Measurements from ENCODE around the gene ARHGEF2.
"Not testable (repeated sequence)": the region's sequence is repeated elsewhere in the genome, so short reads cannot be mapped to it uniquely, and the experiment has no call there.

Gene ARHGEF2

GRCh38 chr1:155989242-155990004 lies 11.1 kb upstream of the ARHGEF2 start:
- peak; percentile 79 for DNase-seq

- not testable (repeated sequence) for DNase-seq
Measured at GRCh38 chr1:155984903-155985645, 6.7 kb upstream of the ARHGEF2 start.

- no peak for DNase-seq
Measured at GRCh38 chr1:155984341-155984740, 6.0 kb upstream of the ARHGEF2 start.

- no peak for DNase-seq
Measured at GRCh38 chr1:155983191-155984024, 5.1 kb upstream of the ARHGEF2 start.

- DNase-seq, result no peak
Measured at GRCh38 chr1:155982106-155982505, 3.8 kb upstream of the ARHGEF2 start.

- no peak for DNase-seq
Measured at GRCh38 chr1:155981266-155982088, 3.1 kb upstream of the ARHGEF2 start.

DNA sequence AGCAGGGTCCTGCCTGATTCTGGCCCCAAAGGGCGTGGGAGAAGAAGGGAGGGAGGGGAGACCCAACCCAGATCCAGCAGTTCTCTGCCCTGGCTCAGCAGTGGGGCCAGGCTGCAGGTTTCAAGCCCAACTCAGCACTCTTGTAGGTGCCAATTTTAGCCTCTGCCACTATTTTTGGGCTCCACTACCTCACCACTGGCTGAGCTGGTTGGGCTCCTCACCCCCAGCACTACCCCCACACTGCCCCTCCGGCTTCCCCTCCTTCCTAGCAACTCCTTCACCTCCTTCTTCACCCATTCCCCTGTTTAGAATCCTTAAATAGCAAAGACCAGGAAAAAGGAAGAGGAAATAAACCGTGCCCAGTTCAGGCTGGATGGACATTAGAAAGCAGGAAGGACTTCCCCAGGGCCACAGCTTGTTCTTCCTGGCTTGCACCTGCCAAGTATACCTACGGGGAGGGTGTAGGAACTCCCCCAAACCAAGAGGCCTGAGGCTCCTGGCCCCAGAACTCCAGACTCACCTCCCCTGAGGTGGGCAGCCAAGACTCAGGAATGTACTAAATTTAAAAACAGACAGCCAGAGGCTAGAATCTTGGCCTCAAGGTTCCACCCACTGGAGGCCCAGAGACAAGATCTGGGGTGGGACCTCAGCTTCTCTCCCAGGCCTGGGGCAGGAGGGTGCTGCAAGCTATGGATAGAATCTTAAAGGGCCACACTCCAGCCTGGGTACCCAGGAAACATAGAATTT lies 1.4 kb upstream of the ARHGEF2 start:
- peak; percentile 35 for DNase-seq

DNA sequence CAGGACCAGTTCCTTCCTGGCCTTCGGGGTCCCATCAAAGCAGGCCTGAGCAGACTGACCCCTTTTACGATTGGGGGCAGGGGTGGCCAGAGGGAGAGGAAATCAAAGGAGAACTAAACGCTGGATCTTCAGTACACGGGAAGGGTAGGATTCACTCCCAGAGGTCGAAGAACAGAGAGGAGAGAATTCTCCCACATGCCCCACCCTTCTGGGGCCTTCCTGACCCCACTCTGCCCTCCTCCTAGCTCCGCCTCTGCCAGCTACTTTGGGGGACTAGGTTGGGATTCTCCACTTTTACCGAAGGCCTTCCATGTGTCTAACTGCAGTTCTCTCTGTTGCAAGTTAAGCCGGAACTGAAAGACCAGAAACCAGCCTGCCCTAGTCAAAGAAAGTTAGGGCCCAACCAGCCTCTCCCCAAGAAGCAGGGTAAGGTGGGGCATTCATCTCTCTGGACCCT lies 654 bp upstream of the ARHGEF2 start:
- peak; percentile 36 for DNase-seq

DNA sequence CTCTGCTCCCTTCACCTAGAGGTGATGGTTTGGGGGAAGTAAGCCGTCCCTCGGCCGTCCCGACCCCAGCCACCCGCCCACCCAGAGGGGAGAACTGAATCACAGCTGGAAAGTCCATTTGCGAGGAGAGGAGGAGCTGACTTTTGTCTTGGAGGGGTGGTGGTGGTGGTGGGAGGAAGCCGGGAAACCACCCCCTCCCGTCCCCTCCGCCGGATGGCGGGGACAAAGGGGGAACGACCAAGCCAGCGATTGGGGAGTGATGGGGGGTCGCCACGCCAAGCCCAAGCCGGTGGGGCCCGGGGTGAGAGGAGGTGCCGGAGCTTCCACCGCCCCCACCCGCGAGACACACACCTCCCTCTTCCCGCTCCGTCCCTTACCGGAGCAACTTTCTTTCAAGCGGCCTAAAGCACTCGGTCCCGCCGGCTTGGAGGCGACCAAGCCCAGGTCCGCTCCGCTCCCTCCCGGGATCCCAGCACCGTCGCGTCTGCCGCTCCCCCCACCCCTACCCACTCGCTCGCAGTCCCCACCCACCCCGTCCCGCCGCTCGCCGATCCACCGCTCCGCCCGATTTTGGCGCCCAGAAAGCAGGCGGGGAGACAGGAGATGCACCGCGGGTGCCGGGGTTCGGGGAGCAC lies 540 bp downstream of the ARHGEF2 start:
- DNase-seq, result peak; percentile 83

- peak; percentile 36 for DNase-seq
Measured at GRCh38 chr1:155976913-155977689, 1.2 kb downstream of the ARHGEF2 start.

- peak; percentile 71 for DNase-seq
Measured at GRCh38 chr1:155976062-155976912, 2.1 kb downstream of the ARHGEF2 start.

GRCh38 chr1:155975375-155976061 lies 2.8 kb downstream of the ARHGEF2 start:
- DNase-seq, result no peak

DNA sequence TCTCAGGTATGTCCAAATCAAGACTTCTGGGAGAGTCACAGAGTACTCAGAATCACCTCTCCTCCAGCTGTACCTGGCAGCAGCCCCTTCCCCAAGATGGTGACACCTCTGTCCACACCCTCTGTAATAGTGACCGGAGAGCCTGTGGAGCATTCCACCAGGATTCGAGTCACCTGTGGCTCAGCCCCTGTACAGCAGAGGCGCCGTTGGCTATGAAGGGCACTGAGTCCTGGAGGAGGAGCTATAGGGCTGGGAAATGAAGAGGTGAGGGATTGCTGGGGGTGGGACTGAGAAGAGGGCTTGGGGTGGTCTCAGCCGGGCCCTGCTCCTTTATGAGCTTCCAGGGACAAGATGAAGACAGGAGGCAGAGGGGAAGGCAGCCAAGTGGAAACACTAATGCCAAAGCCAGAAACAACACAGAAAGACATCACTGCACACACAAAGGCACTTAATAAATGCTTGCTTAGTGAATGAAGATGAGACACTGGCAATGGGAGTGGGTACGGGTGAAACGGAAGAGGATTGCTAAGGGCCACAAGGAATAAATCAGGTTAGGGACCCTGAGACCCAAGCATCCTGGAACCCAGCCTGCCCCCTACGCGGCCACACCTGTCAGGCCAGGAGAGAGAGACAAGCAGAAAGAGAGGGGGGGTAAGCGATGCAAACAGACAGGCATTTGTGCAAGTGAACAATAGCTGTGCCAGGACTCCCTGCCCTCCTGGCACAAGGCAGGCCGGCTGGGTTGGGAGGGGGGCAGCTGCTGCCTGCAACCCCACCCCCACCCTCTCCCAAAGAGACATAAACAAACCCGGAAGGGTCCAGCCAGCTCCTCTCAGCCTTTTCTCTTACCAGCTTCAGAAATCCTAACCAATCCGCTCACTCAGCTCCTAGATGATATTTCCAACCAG lies 3.9 kb downstream of the ARHGEF2 start:
- DNase-seq, result no peak

DNA sequence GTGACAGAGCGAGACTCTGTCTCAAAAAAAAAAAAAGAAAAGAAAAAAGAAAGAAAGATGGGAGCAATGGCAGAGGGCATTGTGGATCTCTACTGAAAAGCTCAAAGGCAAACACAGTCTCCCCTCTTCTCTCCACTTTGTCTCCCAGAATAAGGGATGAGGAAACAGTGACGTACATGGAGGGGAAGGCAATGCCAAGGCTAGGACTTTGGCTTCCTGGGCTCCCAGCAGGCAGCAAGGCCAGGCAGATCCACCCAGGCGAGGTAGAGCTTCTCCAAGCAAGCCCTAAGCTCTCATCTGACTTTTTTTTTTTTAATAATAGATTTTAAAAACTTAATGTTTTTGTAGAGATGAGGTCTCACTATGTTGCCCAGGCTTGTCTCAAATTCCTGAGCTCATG lies 4.6 kb downstream of the ARHGEF2 start:
- no peak for DNase-seq

GRCh38 chr1:155971910-155972809 lies 6.2 kb downstream of the ARHGEF2 start:
- no peak for DNase-seq

GRCh38 chr1:155970531-155971167 lies 7.7 kb downstream of the ARHGEF2 start:
- DNase-seq, result peak; percentile 62
